Liver (tissue), 3 donors: Measurements from ENCODE around the gene SLC25A45.

Experiments used
- CTCF ChIP-seq: fragments of 150-350 bp; IDR thresholded peaks from 2 replicates; pipeline ENCODE4 v1.5.1; 2017; ENCODE audit warnings: improper control_type of control experiment, low read depth, low read length; ENCODE audit not compliant: missing input control
- EGR1 ChIP-seq, 2 donors: IDR thresholded peaks; 2 replicates each; pipeline ENCODE4 v1.6.1; 2016 to 2018; ENCODE audit warnings: antibody characterized with exemption in 2 of 2, low read depth in 2 of 2
- FOXA2 ChIP-seq: IDR thresholded peaks from 2 replicates; pipeline ENCODE4 v1.6.1; 2016; ENCODE audit warnings: antibody characterized with exemption
- GABPA ChIP-seq, 2 donors: IDR thresholded peaks in 1 of 2; conservative IDR thresholded peaks in 1 of 2; 2 replicates each; pipeline ENCODE4 v1.6.1; 2016; ENCODE audit warnings: antibody characterized with exemption in 2 of 2, mild to moderate bottlenecking in 1 of 2, moderate library complexity in 1 of 2
- JUND ChIP-seq, 2 donors: IDR thresholded peaks; 2 replicates each; pipeline ENCODE4 v1.6.1; 2016; ENCODE audit warnings: antibody characterized with exemption in 2 of 2
- MAX ChIP-seq: IDR thresholded peaks from 2 replicates; pipeline ENCODE4 v1.6.1; 2016; ENCODE audit warnings: antibody characterized with exemption
- RXRA ChIP-seq, 2 donors: IDR thresholded peaks; 2 replicates each; pipeline ENCODE4 v1.6.1; 2017 to 2018; ENCODE audit warnings: antibody characterized with exemption in 2 of 2, mild to moderate bottlenecking in 1 of 2
- TAF1 ChIP-seq: conservative IDR thresholded peaks from 2 replicates; pipeline ENCODE4 v1.6.1; 2016; ENCODE audit warnings: antibody characterized with exemption, mild to moderate bottlenecking
- YY1 ChIP-seq: IDR thresholded peaks from 2 replicates; pipeline ENCODE4 v1.6.1; 2016; ENCODE audit warnings: antibody characterized with exemption, mild to moderate bottlenecking
- ZBTB33 ChIP-seq: IDR thresholded peaks from 2 replicates; pipeline ENCODE4 v1.6.1; 2016; ENCODE audit warnings: antibody characterized with exemption
- donor health status: healthy.
- donor health status: healthy.

GRCh38 chr11:65341856-65342255, 40.6 kb downstream of the SLC25A45 start:
- no peak for TF ChIP-seq CTCF
- TF ChIP-seq YY1 = no peak
- TF ChIP-seq GABPA (IDR thresholded peaks at IDR 0.05 in 1 of 2, conservative IDR thresholded peaks at IDR 0.05 in 1 of 2) = no peak
- TF ChIP-seq TAF1 = no peak
- no peak for TF ChIP-seq RXRA (IDR thresholded peaks at IDR 0.05)
- TF ChIP-seq JUND (IDR thresholded peaks at IDR 0.05) = no peak
- no peak for TF ChIP-seq FOXA2
- no peak for TF ChIP-seq EGR1 (IDR thresholded peaks at IDR 0.05; ENCODE audit: low read depth in 2 of 2)
- no peak for TF ChIP-seq MAX
- no peak for TF ChIP-seq ZBTB33
